GM15510 (cell line): ENCODE data around the gene FNDC5.

Source experiments
- POLR2A ChIP-seq: IDR thresholded peaks from 3 replicates; pipeline ENCODE4 v1.6.1; 2011; ENCODE audit warnings: borderline replicate concordance; ENCODE audit not compliant: insufficient read length; ENCODE audit errors: extremely low read depth

Gene FNDC5

GRCh38 chr1:32900956-32901822, 30.5 kb upstream of the FNDC5 start, which contains the start of gene TMEM54:
TSS of gene TMEM54 (minus strand) at chr1:32901389. CDS start at chr1:32901238, 151 bp downstream.
- no peak for TF ChIP-seq POLR2A

- no peak for TF ChIP-seq POLR2A
Measured at GRCh38 chr1:32900371-32900955, 29.8 kb upstream of the FNDC5 start.

- no peak for TF ChIP-seq POLR2A
Measured at GRCh38 chr1:32899586-32900296, 29.0 kb upstream of the FNDC5 start.

- no peak for TF ChIP-seq POLR2A
Measured at GRCh38 chr1:32898958-32899357, 28.2 kb upstream of the FNDC5 start.

GRCh38 chr1:32898056-32898455, 27.3 kb upstream of the FNDC5 start:
- TF ChIP-seq POLR2A, result no peak

GRCh38 chr1:32897082-32898049, 26.7 kb upstream of the FNDC5 start:
- TF ChIP-seq POLR2A, result no peak

- TF ChIP-seq POLR2A, result no peak
Measured at GRCh38 chr1:32896451-32896850, 25.7 kb upstream of the FNDC5 start.

- no peak for TF ChIP-seq POLR2A
Measured at GRCh38 chr1:32895325-32896215, 24.9 kb upstream of the FNDC5 start.

- TF ChIP-seq POLR2A, result no peak
Measured at GRCh38 chr1:32894681-32895080, 24.0 kb upstream of the FNDC5 start.

GRCh38 chr1:32894019-32894600, 23.4 kb upstream of the FNDC5 start:
- TF ChIP-seq POLR2A, result no peak

- no peak for TF ChIP-seq POLR2A
Measured at GRCh38 chr1:32893198-32894018, 22.7 kb upstream of the FNDC5 start.
